Type B pancreatic cell (in vitro differentiated cells): Measurements from ENCODE around the gene XPR1. TPM values are rescaled to one million over a fixed set of nuclear protein-coding genes. Genes with fewer than 3 reads are reported as not detected.
A peak's percentile ranks its signal among the peaks of the same experiment; 100 is the strongest.

Experiments used
- DNase-seq: peaks from one replicate; pipeline ENCODE4 v3.0.0; 2021; ENCODE audit warnings: mixed read lengths; ENCODE audit not compliant: unreplicated experiment; ENCODE audit errors: extremely low spot score
- H3K27ac Mint-ChIP-seq: 2 replicates; pipeline ENCODE4 v1.8.0; 2021; ENCODE audit warnings: mild to moderate bottlenecking, mixed read lengths
- H3K27me3 Mint-ChIP-seq: 2 replicates; pipeline ENCODE4 v1.8.0; 2021; ENCODE audit warnings: mixed read lengths
- H3K36me3 Mint-ChIP-seq: 2 replicates; pipeline ENCODE4 v1.8.0; 2021; ENCODE audit warnings: mixed read lengths
- H3K4me1 Mint-ChIP-seq: one replicate; pipeline ENCODE4 v1.8.0; 2021; ENCODE audit warnings: mixed read lengths; ENCODE audit not compliant: unreplicated experiment
- H3K4me3 Mint-ChIP-seq: 2 replicates; pipeline ENCODE4 v1.8.0; 2021; ENCODE audit warnings: mild to moderate bottlenecking, mixed read lengths
- H3K9me3 Mint-ChIP-seq: 2 replicates; pipeline ENCODE4 v1.8.0; 2021; ENCODE audit warnings: mixed read lengths
- total RNA-seq: library from RNA; stranded (reverse); gene quantifications from 2 replicates; pipeline ENCODE4 v1.2.1, GENCODE V29; 2021; ENCODE audit warnings: low replicate concordance
- TF ChIP-seq, protein P1 (sequence below): fragments of 200-600 bp; sonication (generic); conservative IDR thresholded peaks from 2 replicates; pipeline ENCODE4 v1.5.0; 2021; ENCODE audit warnings: antibody characterized with exemption, mild to moderate bottlenecking

XPR1 gene
- total RNA-seq, 1 donor from 2014 or later: 48.5 TPM

DNA sequence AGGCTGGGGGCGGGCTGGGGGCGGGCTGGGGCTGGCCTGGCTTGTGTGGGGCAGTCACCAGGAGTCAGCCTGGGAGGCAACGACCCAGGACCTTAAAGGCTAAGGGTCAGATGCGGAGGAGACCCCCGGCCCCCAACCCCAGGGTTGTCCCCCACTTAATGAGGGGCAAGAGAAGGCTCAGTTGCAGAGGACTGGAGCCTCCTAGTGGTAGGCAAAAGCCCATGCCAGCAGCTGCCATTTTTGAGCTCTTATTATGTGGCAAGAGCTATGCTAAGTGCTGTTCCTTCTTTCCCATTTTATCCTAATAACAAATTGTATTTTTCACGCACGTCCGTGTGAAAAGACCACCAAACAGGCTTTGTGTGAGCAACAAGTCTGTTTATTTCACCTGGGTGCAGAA lies 288.9 kb downstream of the XPR1 start:
- peaks cover 4% of the 10 kb centered on the region for H3K27me3 Mint-ChIP-seq
- H3K9me3 Mint-ChIP-seq: no peaks in the 10 kb centered on the region
- peaks cover 29% of the 10 kb centered on the region for H3K4me1 Mint-ChIP-seq
- DNase-seq: no peak
- no peak overlapping the region for H3K4me3 Mint-ChIP-seq
- no peak overlapping the region for H3K27ac Mint-ChIP-seq
- H3K36me3 Mint-ChIP-seq: no peaks in the 10 kb centered on the region
- TF ChIP-seq, protein P1, sequence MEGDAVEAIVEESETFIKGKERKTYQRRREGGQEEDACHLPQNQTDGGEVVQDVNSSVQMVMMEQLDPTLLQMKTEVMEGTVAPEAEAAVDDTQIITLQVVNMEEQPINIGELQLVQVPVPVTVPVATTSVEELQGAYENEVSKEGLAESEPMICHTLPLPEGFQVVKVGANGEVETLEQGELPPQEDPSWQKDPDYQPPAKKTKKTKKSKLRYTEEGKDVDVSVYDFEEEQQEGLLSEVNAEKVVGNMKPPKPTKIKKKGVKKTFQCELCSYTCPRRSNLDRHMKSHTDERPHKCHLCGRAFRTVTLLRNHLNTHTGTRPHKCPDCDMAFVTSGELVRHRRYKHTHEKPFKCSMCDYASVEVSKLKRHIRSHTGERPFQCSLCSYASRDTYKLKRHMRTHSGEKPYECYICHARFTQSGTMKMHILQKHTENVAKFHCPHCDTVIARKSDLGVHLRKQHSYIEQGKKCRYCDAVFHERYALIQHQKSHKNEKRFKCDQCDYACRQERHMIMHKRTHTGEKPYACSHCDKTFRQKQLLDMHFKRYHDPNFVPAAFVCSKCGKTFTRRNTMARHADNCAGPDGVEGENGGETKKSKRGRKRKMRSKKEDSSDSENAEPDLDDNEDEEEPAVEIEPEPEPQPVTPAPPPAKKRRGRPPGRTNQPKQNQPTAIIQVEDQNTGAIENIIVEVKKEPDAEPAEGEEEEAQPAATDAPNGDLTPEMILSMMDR: peak; percentile 52

DNA sequence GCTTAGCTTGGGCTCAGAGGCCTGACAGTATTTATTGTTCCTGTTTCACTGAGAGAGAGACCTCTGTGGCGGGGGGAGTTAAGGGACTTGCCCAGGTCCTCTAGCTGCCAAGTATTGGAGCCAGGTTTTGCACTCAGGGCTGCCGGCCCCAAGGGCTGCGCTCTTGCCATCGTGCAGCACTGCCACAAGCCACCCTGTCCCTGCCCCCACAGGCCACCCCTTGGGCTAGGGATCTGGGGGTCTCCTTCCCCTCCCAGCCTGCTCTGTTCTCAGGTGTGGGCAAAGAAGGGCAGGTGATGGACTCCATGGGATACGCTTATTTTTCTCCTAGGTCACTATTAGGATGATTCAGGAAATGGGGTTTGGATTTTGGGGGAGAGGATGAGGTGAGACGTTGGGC lies 289.6 kb downstream of the XPR1 start:
- Mint-ChIP-seq H3K27ac (no peak overlapping the region), H3K36me3 (no peaks in the 10 kb centered on the region), H3K4me3 (no peak overlapping the region), H3K27me3 (peaks cover 4% of the 10 kb centered on the region), H3K4me1 (peaks cover 34% of the 10 kb centered on the region), H3K9me3 (no peaks in the 10 kb centered on the region)
- TF ChIP-seq, protein P1: no peak
- DNase-seq: no peak

DNA sequence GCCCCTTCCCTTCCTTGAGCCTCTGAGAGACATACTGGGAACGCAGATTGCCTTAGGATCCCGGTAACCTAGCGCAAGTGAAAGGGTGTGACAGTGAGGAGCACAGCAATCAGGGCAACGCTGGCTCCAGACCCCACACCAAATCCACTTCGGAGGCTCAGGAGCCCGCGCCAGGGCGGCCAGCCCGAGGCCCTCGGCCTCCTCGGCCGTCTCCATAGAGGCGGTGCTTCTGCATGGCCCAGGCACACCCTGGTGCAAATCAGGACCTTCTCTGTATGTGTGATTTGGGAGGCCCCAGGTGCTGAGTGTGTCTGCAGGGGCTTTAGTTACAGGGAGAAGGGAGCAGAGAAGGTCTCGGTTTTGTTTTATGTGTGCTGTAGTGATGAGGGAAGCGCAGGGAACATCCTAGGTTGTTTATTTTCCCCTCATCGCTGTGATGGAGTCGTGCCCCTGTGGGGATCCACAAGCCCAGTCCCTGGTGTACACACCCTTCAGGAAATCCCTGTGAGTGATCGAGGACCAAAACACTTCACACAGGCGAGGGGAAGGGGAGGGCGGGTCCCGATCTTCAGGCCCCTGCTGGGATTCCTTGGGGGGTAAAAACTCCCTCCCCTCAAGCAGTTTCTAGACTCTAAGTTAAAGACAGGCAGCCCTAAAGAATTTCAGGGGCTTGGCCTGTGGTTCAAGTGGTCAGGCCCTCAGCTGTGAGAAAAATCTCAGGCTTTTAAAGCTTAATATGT lies 290.2 kb downstream of the XPR1 start:
- Mint-ChIP-seq H3K4me1 (peaks cover 41% of the 10 kb centered on the region), H3K9me3 (no peaks in the 10 kb centered on the region), H3K27ac (no peak overlapping the region), H3K4me3 (no peak overlapping the region), H3K36me3 (no peaks in the 10 kb centered on the region), H3K27me3 (peaks cover 4% of the 10 kb centered on the region)
- TF ChIP-seq, protein P1: no peak
- DNase-seq: no peak

DNA sequence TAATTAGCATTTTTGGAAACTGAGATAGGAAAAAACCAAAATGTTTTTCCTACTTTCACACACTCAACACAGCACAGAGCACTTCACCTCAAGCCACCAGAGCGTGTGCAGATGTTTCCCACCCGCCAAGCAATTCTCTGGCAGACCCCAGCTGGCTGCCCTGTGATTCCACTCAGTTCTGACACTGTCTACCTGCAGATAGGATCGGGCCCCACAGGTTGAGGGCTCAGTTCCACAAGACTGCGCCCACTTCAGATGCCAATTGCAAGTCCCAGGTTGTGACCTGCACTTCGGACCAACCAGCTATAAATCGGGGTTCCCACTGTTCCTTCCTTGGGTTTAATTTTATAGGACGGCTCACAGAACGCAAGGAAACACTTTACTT lies 290.8 kb downstream of the XPR1 start:
- DNase-seq: no peak
- Mint-ChIP-seq H3K9me3 (no peaks in the 10 kb centered on the region), H3K27me3 (peaks cover 4% of the 10 kb centered on the region), H3K36me3 (no peaks in the 10 kb centered on the region), H3K27ac (no peak overlapping the region), H3K4me1 (peaks cover 43% of the 10 kb centered on the region), H3K4me3 (no peak overlapping the region)
- TF ChIP-seq, protein P1: no peak

DNA sequence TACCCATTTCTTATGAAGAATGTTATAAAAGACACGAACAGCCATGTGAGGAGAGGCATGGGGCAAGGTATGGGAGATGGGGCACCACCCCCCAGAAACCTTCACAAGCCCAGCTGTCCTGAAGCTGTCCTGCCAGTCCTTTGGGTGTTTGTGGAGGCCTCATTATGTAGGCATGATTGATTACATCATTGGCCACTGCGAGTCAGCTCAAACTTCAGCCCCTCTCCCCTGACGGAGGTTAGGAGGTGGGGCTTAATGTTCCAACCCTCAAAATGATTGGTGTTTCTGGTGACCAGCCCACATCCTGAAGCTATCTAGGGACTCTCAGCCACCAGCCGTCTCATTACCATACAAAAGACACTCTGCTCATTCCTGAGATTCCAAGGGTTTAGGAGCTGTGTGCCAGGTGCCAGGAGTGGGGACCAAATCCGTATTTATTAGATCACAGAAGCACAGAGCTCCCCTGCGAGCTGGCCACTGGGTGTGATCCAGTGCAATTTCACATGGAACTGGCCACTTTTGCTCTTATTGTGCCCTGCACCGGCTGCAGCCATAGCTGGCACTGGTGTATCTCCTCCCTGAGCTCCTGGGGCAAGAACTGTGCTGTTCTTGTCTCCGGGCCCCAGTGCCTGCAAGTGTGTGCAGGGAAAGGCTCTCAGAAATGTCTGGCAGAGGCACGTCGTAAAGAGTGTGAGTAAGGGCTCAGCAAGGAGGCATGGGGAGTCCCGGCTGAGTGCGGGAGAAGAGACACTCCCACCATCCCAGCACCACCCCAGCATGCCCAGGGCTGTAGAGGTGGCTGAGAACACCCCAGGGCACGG lies 291.4 kb downstream of the XPR1 start:
- Mint-ChIP-seq H3K27ac (peak overlapping the region; percentile 77), H3K4me3 (peak overlapping the region; percentile 65)

More for the DNA sequence above, 291.4 kb downstream of the XPR1 start:
- DNase-seq: no peak
- TF ChIP-seq, protein P1: no peak
- Mint-ChIP-seq H3K4me1 (peaks cover 42% of the 10 kb centered on the region), H3K9me3 (no peaks in the 10 kb centered on the region), H3K27me3 (peaks cover 4% of the 10 kb centered on the region), H3K36me3 (no peaks in the 10 kb centered on the region)
